Fibroblast of upper back skin (primary cell): ENCODE results near the gene RPL10A.
"Not testable (repeated sequence)": the region's sequence is repeated elsewhere in the genome, so short reads cannot be mapped to it uniquely, and the experiment has no call there.

Source experiments
- DNase-seq: peaks from one replicate; pipeline ENCODE4 v3.0.0-alpha.2; 2013

RPL10A gene

DNA sequence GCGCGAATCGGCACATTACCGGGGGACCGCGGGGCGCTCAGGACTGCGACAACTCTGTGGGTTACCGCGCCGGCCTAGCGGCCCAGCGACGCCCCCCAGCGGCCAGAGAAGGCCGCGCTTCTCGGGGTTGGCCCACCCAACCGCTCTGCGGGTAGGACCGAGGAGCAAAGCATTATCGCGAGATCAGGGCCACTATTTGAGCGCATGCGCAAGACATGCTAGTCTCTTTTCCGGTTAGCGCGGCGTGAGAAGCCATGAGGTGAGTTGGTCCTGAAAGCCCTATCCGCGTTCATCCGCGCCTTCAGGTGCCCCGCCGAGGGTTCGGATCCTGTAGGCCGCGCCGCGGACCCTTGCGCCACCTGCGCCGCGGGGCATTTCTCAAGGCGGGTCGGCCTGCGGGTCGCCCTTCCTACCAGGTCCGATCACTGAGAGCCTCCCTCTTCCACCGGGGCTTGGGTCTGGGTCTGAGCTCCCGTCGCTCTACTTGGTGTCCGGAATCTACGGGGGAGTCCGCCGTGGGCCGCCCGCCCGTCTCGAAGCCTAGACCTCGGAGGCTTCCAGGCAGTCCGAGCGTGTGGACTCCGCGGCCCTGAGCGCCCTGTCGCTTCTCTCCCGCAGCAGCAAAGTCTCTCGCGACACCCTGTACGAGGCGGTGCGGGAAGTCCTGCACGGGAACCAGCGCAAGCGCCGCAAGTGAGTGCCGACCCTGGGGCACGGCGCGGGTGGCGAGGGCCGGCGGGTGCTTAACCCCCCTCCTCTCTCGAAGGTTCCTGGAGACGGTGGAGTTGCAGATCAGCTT lies at the start of gene RPL10A:
Gene RPL10A (plus strand): TSS at position 221 of the 799 bp plus-strand sequence. CDS start 34 bp downstream, at position 255.
- DNase-seq: peak; percentile 97

DNA sequence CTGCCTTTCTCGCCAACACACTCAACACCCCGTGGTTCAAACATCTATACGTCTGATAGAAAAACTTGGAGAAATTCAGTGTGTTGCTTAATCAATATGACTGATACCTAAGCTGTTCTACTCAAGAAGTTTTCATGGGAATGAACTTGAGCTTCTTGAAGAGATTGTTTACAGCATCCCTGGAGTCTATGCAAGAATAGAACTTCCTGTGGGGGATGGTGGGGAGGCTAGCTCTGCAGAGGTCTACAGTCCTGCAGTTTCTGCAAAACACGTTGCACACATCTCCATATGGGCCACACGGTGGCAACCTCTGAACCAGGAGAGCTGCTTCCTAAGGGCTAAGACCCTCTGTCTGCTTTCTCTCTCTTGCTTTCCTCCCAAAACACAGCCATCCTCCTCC lies 48.8 kb upstream of the RPL10A start:
- DNase-seq: peak; percentile 77

DNA sequence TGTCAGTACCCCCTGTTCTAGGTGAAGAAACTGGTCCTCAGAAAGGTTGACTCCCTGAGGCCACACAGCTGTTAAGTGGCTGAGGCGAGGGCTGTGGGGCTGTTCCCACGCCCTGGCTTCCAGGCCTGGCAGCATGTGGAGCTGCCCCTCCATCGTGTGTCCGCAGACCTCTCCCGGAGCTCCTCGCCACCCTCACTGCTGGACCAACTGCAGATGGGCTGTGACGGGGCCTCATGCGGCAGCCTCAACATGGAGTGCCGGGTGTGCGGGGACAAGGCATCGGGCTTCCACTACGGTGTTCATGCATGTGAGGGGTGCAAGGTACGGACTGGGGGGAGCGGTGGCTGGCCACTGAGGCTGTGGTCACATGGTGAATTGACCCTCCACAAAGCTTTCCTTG lies 48.2 kb upstream of the RPL10A start:
- no peak for DNase-seq

DNA sequence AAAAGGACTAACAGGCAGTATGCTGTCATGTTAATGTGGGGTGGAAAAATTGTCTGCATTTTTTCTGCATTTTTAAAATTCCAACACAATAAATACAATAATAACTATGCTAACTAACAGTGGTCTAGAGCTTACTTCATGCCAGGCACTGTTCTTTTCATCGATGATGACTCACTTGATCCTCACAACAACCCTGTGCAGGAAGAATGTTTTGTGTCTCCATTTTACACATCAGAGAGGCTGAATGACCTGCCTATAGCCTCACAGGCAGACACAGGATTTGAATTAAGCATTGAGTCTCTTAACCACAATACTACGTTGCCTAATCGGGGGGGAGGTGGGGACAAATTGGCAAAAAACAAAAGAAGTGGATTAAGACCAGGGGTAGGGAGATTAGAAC lies 42.9 kb upstream of the RPL10A start:
- DNase-seq: peak; percentile 96

DNA sequence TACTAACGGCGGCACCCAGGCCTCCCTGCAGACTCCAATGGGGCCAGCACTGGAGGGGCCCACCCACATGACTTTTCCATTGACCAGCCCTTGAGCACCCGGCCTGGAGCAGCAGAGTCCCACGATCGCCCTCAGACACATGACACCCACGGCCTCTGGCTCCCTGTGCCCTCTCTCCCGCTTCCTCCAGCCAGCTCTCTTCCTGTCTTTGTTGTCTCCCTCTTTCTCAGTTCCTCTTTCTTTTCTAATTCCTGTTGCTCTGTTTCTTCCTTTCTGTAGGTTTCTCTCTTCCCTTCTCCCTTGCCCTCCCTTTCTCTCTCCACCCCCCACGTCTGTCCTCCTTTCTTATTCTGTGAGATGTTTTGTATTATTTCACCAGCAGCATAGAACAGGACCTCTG lies 42.1 kb upstream of the RPL10A start:
- DNase-seq: no peak

DNA sequence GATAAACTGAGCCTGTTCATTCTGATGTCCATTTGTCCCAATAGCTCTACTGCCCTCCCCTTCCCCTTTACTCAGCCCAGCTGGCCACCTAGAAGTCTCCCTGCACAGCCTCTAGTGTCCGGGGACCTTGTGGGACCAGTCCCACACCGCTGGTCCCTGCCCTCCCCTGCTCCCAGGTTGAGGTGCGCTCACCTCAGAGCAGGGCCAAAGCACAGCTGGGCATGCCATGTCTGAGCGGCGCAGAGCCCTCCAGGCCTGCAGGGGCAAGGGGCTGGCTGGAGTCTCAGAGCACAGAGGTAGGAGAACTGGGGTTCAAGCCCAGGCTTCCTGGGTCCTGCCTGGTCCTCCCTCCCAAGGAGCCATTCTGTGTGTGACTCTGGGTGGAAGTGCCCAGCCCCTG lies 40.8 kb upstream of the RPL10A start:
- DNase-seq: no peak

DNA sequence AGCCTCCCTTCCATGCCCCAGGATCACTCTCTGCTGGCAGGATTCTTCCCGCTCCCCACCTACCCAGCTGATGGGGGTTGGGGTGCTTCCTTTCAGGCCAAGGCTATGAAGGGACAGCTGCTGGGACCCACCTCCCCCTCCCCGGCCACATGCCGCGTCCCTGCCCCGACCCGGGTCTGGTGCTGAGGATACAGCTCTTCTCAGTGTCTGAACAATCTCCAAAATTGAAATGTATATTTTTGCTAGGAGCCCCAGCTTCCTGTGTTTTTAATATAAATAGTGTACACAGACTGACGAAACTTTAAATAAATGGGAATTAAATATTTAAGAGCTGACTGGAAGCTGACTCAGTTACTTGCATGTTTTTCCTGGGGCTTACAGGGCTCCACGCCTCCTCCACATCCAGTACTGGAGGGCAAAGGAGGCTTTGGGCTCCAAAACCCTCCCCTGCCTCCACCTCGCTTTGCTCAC lies 40.3 kb upstream of the RPL10A start:
- DNase-seq: peak; percentile 87

DNA sequence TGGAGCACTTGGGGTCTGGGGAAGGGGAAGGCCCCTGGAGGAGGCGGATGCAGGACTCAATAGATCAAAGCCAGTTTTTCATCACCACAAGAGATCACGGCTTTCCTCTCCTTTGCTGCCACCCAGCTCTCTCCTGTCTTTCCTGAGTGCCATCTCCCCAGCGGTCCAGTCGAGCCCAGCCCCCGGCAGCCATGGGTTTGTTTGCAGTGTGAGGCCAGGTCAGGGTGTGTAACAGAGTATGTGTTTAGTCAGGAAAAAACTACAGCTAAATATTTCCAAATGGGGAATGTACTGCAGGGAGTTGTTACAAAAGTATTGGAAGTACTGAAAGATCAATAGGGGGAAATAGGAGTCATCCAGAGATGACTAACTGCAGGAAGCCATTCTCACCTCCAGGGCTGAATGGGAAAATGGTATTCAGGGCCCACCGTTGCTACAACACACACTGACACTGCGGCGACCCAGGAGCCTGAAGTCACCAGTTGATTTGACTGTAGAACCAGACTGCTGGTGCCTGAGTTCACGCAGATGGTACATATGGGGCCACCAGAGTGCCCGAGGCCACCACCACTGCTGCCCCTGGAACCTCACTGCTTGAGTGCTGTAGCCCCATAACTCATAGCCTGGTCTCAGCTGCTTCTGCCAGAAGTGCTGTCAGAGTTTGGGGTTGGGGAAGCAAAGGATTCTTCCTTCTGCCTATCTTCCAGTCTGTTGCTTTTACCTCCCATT lies 39.6 kb upstream of the RPL10A start:
- DNase-seq: peak; percentile 20

DNA sequence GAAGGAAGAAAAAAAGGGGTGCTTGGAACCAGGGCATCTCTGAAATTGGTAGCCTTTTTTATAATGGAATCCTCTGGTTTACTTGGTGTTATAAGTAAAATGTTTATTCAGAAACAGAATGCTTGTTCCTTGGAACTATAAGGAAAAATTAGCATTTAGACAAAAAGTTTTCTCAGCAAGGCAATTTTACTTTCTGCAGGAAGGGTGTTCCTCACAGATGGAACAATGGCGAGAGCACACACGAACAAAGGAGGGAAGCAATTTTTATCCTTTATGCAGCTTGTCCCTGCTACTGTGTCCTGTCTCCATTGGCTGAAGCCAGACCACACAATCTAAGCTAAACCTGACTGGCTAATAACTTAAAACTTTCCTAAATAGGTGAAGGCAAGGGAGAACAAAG lies 38.7 kb upstream of the RPL10A start:
- DNase-seq: no peak

DNA sequence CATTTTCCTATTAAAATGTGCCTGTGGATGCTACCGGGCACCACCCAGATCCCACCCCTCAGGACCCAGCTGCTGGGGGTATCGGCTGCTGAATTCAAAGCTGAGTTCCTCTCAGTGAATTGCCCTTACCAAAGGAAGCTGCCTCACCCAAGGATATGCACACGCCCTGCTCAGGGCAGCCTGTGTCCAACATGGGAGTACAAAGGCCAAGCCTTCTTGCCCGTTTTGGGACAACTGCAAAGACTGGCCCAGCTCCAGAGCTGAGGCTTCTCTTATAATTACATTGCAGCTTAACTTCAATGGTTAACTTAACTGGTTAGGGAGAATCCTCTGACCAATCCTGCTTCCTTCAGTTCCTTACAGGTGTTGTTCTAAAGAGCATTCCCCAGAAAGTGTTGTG lies 35.9 kb upstream of the RPL10A start:
- no peak for DNase-seq

DNA sequence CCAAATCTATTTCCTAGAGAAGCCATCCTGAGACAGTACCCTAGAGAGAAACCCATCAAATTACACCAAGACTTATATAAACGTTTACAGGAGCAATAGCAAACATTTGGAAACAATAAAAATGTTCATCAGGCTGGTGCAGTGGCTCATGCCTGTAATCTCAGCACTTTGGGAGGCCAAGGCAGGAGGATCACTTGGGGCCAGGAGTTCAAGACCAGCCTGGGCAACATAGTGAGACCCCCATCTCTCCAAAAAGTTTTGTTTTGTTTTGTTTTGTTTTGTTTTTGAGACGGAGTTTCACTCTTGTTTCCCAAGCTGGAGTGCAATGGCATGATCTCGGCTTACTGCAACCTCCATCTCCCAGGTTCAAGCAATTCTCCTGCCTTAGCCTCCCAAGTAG lies 35.5 kb upstream of the RPL10A start:
- DNase-seq: not testable (repeated sequence)

DNA sequence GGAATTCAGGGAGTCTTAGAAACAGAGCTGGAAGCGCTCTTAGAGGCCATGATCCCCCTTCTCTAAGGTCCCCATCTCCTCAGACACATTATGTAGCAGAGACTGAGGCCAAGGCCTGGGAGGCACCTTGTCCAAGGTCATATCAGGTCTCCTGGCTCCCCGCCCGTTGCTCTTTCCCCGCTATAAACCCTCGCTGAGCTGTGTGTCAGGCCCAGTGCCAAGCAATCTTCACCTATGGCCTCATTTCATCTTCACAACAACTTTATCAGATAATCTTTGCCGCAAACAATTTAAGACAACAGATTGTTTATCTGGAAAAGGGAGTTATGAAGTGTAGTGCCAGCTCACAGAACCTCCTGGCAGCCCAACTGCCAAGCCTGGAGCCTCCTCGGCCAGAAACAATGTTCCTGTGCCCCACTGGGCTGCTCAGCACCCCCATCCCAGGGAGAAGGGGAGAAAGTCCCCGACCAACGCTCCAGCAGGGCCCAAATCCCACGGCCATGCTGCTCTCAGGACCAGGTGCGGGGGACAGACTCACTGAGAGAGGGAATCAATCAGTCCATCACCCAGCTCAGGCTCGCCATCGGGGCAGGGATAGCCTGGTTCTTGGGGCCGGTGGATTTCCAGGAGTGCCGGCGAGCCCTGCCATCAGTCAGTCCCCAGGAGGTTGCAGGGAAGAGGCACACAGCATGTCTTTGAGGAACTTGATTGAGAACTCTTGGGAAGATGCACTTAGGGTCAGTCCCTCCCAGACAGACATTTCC lies 32.9 kb upstream of the RPL10A start:
- DNase-seq: no peak

DNA sequence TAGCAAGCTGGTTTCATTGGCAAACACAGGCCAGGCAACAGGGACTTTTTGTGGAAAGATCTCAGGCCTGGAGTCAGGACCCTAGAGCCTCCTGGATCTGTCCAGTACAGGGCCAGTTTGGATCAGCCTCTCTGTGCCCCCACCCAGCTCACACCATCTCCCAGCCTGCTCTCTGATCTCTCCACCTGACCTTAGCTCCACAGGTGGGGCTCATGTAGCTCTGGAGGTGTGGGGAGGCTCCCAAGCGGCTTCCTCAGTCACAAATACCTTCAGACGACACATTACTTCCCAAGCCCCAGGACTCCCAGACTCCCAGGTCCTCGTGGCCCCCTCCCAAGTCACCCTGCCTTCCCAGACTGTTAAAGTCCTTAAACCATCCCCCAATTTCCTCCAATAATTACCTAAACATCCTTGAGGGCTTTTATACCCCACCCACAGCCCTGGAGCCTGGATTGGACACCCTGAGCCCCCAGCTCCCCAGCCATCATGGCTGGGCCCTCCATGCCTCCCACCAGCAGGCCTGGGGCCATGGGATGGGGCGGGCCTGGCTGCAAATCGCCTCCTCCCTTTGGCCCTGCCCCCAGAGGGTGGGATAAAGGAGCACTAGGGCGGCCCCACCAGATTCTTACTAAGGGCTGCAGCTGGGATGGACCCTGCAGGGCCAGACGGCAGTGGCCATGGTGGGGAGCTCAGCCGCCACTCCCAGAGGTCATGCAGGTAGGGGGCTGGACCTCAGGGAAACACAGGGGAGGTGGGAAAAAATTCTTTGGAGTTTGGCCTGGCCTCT lies 31.9 kb upstream of the RPL10A start:
- no peak for DNase-seq

DNA sequence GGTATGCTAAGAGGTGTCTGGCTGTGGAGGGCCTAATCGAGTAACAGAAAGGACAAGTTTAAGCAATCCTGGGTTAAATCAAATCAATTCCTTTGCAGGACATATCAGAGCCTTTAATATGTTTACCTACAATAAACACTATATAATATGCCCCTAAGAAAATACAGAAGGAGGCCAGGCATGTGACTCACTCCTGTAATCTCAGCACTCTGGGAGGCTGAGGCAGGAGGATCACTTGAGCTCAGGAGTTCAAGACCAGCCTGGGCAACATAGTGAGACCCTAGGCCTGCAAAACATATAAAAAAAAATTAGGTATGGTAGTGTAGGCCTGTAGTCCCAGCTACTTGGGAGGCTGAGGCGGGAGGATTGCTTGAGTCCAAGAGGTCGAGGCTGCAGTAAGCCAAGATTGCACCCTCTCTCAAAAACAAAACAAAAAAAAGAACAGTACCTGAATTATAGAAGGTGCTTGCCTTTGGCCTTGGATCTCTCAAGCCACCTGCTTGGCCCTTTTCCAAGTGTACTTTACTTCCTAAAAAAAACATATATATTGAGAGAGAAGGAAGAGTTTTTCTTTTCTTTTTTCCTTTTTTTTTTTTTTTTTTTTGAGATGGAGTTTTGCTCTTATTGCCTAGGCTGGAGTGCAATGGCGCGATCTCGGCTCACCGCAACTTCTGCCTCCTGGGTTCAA lies 29.7 kb upstream of the RPL10A start:
- not testable (repeated sequence) for DNase-seq

DNA sequence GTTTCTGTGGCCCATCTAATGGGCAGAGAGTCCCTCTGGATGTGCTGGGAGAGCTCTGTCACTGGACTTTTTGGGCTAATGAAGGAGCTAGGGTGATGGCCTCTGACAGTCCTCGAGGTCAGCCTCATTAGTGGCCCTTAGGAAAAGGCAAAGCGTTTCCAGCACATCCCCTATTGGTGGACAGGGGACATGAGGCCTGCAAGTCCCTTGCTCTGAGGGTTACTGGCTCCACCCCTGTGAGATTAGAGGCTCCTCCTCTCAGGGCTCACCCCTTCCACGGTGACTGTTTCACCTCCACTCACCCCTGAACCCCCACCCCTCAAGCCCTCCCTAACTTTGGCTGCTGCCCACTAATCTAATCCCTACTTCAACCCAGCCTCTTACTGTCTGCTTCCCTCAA lies 28.9 kb upstream of the RPL10A start:
- DNase-seq: no peak

DNA sequence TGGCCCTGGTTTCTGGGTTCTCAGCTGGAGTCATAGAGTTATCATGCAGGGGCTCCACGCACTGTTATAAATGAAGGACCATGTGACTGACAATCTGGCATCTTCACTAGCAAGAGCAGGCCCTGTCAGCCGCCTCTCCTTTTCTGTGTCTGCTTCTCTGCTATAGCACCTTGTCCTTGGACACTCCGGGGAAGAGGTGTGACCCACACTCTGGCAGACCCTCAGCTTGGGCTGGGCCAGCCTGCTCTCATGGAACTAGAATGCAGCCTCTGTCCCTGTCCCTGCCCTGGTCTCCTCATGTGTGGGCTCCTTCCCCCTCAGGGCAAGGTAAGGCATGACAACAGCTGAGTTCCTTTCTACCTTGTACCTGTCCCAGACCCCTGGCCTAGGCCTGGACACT lies 27.0 kb upstream of the RPL10A start:
- DNase-seq: no peak

DNA sequence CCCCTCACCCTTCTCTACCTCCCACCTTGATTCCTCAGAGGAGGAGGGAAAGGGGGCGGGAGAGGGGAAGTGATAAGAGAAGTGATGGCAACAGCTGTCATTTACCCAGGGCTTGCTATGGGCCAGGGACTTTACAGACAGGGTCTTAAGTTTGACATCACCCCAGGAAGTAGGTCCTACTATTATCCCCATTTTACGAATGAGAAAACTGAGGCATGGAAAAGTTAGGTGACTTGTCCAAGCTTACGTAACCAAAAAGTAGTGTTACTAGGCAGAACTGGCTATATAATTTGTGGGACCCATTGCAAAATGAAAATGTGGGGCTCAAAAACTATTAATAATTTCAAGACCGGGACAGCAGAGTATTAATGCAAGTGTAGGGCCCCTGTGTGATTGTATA lies 26.6 kb upstream of the RPL10A start:
- no peak for DNase-seq

DNA sequence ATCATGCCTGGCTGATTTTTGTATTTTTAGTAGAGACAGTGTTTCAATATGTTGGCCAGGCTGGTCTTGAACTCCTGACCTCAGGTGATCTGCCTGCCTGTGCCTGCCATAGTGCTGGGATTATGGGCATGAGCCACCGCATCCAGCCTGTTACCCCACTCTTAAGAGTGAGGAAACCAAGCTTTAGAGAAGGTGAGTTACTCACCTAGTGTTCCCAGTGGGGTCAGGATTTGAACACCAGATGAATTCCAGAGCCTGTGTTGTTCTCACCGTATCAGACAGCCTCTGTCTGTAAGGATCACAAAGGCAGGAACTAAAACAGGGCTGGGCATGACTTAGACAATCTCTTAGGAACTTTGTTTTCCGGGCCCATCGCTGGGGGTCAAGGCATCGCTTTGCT lies 25.5 kb upstream of the RPL10A start:
- DNase-seq: no peak

DNA sequence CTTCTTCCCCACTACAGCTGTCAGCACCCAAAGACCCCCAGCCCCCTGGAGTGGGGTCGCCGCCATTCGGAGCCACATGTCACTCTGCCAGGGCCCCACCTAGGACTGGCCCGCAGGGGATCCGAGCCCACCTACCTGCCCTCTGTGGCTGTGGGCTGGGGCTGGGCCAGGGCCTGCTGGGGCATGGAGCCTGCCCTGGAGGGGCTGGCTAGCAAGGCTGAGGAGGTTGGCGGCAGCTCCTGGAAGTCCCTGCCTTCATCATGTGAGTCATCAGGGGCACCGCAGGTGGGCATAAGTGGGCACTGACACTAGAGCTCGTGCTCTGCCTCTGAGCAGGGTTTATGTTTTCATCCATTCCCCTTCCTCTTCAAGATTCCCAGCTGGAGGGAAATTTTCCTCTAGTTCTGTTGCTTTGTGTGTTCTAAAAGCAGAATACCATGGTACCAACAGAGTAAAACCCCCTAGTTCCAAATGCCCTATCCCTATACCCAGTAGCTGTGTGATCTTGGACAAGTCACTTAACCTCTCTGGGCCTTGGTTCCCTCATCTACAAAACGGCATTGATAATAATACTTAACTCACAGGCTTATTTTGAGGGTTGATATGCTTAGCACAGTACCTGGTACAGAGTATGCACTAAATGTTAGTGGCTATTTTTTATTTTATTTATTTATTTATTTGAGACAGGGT lies 24.7 kb upstream of the RPL10A start:
- DNase-seq: no peak

DNA sequence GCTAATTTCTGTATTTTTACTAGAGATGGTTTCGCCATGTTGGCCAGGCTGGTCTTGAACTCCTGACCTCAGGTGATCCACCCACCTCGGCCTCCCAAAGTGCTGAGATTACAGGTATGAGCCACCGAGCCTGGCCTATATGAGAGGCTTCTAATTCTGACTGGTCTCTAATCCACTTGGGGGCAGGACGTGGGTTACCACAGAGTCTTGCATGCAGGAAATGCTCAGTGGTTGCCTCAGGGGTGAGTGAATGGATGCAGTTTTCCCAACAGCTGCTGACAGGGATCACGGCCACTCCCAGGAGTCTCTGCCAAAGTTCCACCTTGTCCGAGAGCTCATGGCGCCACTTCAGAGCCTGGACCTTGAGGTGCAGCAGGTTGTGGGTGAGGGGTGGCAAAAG lies 22.5 kb upstream of the RPL10A start:
- peak; percentile 41 for DNase-seq

DNA sequence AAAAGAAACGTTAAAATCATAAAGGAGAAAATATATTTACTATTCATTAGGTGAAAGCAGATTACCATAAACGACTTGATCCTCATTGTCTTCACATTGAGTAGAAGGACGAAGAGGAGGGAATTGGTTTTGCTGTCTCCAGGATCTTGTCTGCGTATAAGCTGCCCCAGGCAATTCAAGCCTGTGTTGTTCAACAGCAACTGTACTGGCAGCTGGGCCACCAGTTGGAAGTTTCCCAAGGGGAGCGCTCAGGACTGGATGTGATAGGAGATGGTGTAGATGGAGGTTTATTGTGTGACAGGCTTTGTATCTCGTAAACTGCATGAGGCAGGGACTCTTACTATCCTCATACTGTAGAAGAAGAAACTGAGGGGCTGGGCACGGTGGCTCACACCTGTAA lies 20.0 kb upstream of the RPL10A start:
- DNase-seq: no peak
